8988T (cell line): ENCODE data around the gene ANKRD66.
"Not testable (repeated sequence)": the region's sequence is repeated elsewhere in the genome, so short reads cannot be mapped to it uniquely, and the experiment has no call there.

Experiments used
- DNase-seq: peaks from one replicate; pipeline ENCODE4 v3.0.0; 2011

The ANKRD66 gene

GRCh38 chr6:46756469-46757213 is 9.9 kb downstream of the ANKRD66 start:
- DNase-seq = no peak

GRCh38 chr6:46757214-46757596 is 10.5 kb downstream of the ANKRD66 start:
- no peak for DNase-seq

GRCh38 chr6:46758960-46759753 is 12.4 kb downstream of the ANKRD66 start:
- DNase-seq = no peak

DNA sequence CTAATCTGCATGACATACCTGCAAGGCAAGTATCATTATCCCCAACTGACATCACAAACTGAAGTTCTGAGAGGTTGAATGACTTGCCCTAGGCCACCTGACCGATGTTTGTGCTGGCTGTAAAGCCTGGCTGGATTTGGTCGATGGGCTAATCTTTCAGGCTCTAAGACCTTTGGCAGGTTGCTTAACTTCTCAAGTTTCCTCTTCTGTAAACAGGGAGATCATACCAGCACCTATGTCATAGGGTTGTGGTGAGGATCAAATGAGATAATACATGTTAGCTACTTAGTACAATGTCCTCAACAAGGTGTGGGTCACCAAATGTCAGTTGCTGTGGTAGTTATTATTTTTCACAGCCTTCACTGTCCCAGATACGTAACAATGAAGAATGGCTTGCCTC is 14.2 kb downstream of the ANKRD66 start:
- no peak for DNase-seq

DNA sequence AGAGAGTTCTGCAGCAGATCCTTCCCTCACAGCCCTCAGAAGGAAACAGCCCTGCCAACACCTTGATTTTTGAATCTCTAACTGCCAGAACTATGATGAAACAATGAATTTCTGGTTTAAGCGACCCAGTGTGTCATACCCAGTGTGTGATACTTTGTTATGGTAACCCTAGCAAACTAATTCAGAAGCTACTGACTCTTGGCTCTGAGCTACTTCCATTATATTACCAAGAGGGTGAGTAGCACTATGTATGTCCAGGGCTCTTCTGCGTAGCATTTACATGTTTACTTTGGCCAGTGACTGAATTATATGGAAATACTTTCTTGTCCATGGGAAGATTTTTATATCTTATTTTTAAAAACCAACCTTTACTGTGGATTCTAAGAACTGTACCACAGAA is 16.7 kb downstream of the ANKRD66 start:
- no peak for DNase-seq

DNA sequence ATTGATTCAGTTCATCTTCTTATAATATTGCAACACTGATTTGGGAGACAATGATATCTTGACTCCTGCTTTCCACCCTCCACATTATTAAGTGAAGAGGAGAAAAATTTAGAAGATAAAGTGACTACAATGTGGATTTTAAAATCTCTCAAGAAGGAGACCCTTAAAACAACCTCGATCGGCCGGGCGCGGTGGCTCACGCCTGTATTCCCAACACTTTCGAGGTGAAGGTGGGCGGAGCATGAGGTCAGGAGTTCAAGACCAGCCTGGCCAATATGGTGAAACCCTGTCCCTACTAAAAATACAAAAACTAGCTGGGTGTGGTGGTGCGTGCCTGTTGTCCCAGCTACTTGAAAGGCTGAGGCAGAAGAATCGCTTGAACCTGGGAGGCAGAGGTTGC is 17.5 kb downstream of the ANKRD66 start:
- DNase-seq = not testable (repeated sequence)

DNA sequence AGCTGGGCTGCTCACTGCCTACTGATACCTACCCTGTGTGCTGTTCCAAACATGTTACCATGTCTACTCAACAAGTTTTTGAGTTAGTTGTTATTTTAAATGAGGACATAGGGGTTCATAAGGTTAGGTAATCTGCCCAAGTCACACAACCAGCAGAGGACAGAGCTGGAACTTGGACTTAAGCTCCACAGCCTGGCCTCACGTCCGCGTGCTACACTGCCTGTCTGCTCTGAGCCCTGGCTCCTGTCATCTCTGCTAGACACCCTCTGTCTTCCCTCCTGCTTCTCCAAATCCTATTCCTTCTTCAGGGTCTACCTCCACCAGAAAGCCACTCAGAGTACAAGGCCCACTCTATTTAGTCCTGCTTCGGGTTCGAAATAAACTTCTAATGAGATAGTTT is 18.2 kb downstream of the ANKRD66 start:
- DNase-seq = no peak

GRCh38 chr6:46772016-46772415 is 25.3 kb downstream of the ANKRD66 start:
- no peak for DNase-seq

DNA sequence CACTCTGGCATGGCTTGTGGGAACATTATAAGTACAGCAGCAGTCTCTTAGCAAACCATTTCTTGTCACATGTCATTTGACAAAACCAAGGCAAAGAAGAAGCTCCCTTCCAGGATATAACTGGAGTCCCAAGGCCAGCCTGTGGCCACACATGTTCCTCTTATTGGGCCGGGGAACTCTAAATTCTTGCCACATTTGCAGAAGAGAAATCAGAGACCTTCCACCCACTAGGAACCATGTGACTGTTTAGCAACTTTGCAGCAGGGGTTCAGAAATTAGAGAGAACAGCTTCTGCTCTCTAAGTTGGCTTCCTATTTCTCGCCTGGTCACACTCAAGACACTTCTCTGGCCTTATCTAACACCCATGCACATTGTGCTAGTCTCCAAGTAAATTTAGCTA is 26.0 kb downstream of the ANKRD66 start:
- no peak for DNase-seq

GRCh38 chr6:46773201-46773855 is 26.6 kb downstream of the ANKRD66 start:
- no peak for DNase-seq

DNA sequence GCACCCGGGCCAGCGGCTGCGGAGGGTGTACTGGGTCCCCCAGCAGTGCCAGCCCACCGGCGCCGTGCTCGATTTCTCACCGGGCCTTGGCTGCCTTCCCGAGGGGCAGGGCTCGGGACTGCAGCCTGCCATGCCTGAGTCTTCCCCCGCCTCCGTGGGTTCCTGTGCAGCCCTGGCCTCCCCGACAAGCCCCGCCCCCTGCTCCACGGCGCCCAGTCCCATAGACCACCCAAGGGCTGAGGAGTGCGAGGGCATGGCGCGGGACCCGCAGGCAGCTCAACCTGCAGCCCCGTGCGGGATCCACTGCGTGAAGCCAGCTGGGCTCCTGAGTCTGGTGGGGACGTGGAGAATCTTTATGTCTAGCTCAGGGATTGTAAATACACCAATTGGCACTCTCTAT is 28.0 kb downstream of the ANKRD66 start:
- DNase-seq = not testable (repeated sequence)

- no peak for DNase-seq
Observed at GRCh38 chr6:46776070-46776712, 29.5 kb downstream of the ANKRD66 start.

DNA sequence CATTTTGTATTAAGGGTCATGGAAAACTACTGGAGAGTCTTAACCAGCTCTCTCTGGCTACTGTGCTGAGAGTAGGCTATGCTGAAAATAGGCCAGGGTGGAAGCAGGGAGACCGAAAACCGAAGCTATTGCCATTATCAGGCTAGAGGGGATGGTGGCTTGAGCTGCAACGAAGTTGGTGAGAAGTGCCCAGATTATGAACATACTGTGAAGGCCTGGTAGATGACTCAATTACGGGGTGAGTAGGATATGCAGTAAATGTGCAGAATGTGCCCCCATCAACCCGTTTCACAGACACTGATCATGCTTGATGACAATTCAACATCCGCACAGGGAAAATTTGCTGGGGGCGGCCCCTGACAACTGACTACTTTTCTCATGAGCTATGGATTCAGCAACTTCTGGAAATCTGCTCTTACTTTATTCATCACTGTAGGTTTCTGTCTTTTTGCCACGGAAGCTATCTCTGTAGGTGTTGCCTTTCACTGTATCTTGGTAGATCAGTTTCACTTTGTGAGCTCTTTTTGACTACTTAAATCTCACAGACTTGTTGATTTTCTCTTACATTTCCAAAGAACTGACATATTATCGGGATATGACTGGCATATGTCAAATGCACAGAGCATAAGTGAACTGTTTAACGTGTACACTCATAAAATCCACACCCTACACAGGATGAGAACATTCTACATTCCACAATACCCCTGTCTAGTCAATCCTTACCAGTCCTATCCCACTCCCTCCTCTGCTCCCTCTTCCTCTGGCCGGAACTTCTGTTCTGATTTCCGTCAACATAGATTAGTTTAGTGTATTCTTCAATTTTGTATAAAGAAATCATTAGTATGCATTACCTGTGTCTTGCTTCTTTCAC is 31.0 kb downstream of the ANKRD66 start:
- DNase-seq = peak; percentile 13

DNA sequence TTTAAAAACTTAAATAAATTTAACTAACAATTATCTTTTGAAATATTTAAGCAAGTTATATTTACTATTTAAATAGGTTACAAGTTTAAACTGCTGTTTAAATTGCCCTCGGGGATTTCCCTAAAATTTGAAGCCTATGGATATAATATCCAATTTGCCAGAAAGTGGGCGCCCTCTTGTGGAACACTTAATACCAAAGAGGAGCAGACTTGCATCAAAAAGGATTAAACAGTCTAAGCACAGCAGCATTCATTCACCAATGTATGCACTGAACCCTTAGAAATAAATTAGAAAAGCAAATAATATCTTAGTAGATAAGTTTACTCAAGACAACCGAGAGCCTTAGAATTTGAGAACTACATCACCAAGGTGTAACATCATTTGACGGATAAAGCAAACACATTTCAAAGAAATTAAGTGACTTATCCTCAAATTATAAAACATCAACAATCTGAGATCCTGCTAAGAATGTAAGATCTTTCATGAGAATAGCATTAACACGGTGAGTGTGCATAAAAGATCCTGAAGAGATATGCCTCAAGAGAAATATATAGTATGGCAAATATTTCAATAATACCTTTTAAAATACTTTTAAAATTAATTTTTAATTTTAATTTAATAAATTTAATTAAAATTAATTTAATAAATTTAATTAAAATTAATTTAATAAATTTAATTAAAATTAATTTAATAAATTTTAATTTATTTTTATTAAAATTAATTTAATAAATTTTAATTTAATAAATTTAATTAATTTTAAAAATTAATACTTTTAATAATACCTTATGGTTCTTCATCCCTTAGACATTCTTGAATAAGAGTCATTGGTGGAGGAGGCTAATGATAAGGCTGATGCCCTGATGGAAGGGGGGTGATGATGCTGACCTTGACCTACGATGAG is 35.0 kb downstream of the ANKRD66 start:
- DNase-seq = no peak

- DNase-seq = no peak
Observed at GRCh38 chr6:46784535-46784934, 37.8 kb downstream of the ANKRD66 start.

DNA sequence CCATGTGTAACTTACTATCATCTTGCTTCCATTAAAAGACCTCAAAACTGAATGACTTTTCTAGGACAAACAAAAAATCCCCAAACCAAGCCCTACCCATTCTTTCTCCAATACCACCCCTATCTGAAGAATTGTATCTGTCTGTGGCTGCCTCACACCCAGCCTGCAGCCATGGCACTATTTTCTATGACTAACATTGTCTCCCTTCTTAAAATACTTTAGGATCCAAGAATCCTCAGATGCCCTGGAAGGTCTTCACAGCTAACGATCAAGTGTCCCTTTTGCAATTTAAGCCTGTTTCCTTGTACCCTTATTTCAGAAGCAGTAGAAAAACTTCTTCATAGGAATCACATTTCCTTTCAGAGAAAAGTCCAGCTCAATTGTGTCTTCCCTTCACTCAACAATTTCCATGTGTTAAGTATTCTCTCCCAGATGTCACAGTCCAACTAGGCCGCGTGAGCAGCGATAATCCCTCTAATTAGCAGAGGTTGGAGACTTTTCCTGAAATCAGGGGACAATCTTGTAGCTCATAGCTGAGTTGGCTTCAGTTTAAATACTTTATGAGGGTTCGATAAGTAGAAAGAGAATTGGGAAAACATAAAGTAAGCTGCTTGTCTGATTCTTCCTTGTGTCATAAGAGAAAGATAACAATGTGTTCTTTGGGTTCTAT is 41.3 kb downstream of the ANKRD66 start:
- no peak for DNase-seq

DNA sequence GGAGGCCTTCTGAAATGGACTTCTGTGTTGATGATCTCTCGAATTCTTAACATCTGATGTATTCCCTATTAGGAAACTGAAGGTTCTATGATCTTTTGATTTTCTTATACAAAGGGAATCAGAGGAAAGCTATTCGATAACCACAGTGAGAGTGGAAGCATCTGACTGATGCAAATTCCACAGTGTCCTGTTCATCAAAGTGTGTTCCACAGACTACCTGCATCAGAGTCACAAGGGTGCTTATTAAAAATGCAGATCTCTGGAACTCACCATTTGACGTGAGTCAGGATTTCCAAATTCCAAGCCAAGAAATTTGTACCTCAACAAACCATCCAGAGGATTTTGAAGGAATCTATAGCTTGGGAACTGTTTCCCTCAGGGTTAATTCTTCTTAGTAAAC is 42.1 kb downstream of the ANKRD66 start:
- no peak for DNase-seq

- no peak for DNase-seq
Observed at GRCh38 chr6:46789434-46790354, 43.0 kb downstream of the ANKRD66 start.

GRCh38 chr6:46790355-46790874 is 43.7 kb downstream of the ANKRD66 start:
- no peak for DNase-seq
